Measurements from ENCODE around the gene CLIP1.

- TF ChIP-seq GATA2 (IDR thresholded peaks at IDR 0.05; ENCODE audit: low read depth, low read length), result no peak
- TF ChIP-seq GATA3 (IDR thresholded peaks at IDR 0.05; ENCODE audit: low read depth, low read length), result no peak
These were observed 325 bp upstream of the CLIP1 start for GRCh38 chr12:122422730-122423257.
